Posterior vena cava (tissue), 2 donors: ENCODE results near the gene PPP2R5B. TPM values are rescaled to one million over a fixed set of nuclear protein-coding genes. Genes with fewer than 3 reads are reported as not detected.
"Not testable (repeated sequence)": the region's sequence is repeated elsewhere in the genome, so short reads cannot be mapped to it uniquely, and the experiment has no call there.

Source experiments
- DNase-seq: peaks from one replicate; pipeline ENCODE4 v3.0.0-alpha.2; 2020; ENCODE audit warnings: low spot score
- intact Hi-C, 2 donors: fragments of 100-400 bp; cut with DNase I; formaldehyde crosslinking; loops; one replicate each; pipeline versions ENCODE4 v1.14.1 to v1.14.2; 2022 to 2023
- microRNA-seq, 2 donors: library from miRNA; unstranded; fragments of <30 nt; microRNA quantifications; one replicate each; pipeline ENCODE4 v1.2.0, GENCODE V29; 2020 to 2021; ENCODE audit warnings: borderline microRNAs expressed in 2 of 2
- total RNA-seq, 2 donors: library from RNA; stranded (reverse); fragmentation: NEBNext Ultra II Directional; extraction: Animal tissue kit (Norgen Biotek cat#: 25700); gene quantifications; one replicate each; pipeline ENCODE4 v1.2.1, GENCODE V29; 2021
- donor health status: DM: yes; HTN: yes; CAD: no.
- donor health status: DM: yes; HTN: yes; CAD: no.

The PPP2R5B gene
- total RNA-seq, 2 donors from 2014 or later, result 17.5 to 30.7 TPM

DNA sequence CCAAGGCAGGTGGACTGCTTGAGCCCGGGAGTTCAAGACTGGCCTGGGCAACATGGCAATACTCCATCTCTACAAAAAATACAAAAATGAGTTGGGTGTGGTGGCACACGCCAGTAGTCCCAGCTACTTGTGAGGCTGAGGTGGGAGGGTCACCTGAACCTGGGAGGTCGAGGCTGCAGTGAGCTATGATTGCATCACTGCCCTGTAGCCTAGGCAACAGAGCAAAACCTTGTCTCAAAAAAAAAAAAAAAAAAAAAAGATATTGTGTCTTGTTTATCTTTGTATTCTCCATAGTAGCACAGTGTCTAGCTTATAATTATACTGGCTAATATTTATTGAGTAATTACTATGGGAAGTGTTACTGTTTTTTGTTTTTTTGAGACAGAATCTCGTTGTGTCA, 27.0 kb downstream of the PPP2R5B start:
- intact Hi-C loops, result no loop called here
- DNase-seq, result no peak

DNA sequence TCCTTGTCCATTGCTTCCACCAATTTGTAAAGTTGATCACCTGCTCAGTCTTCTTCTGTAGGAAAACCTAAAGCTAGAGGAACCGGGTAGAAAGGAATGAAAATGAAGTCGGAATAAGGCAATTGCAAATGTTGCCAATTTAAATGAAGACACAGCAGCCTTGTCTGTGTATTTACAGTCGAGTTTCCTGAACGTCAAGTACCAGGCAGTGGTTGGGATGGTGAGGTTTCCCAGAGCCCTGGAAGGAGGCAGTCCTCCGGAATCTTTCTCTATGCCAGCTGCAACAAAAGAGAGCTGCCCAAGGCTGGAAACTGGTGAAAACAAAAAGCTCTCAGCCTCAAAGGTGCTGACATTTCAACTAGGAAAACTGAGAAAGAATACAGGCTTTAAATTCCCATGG, 29.7 kb downstream of the PPP2R5B start:
- intact Hi-C loops, result no loop called here
- DNase-seq, result no peak

DNA sequence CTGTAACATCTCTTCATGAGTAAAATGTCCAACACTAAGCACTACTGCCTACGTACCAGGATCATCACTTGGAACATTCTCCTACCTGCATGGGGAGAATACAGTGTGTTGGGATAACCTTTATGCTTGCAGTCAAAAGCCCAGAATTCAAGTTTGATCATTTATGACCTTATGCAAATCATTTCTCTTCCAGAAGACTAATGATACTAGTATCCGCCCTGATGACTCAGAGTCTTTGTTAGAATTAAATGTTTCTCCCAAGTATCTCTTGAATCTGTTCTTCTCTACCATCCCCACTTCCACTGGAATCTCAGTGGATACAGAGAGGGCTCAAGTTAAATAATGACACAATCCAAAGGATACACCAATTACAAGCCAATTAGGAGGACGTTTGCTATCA, 35.0 kb downstream of the PPP2R5B start:
- intact Hi-C loops, result no loop called here
- no peak for DNase-seq

GRCh38 chr11:64960719-64961118, 36.2 kb downstream of the PPP2R5B start:
- DNase-seq, result no peak
- intact Hi-C loops, result no loop called here

- no peak for DNase-seq
- intact Hi-C loops, result no loop called here
Measured at GRCh38 chr11:64963072-64963631, 38.7 kb downstream of the PPP2R5B start.

DNA sequence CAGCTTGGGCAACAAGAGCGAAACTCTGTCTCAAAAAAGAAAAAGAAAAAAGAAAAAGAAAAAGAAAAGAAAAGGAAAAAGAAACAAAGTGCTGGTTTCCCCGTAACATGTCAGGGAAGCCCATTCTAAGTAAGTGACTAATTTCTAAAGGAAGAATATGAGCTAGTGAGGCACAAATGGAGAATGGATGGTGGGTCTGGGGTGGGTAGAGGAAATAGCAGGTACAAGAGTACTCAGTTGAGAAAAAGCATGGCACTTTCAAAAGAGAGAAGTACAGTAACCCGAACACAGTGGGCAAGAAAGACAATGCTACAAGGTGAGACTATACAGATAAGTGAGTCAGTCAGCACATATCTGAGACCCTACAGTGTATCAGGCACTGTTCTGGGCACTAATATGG, 42.9 kb downstream of the PPP2R5B start:
- DNase-seq, result no peak
- intact Hi-C loops, result no loop called here

GRCh38 chr11:64969209-64969608, 44.7 kb downstream of the PPP2R5B start:
- intact Hi-C loops, result no loop called here
- no peak for DNase-seq

GRCh38 chr11:64970731-64971151, 46.3 kb downstream of the PPP2R5B start:
- DNase-seq, result no peak
- intact Hi-C loops, result no loop called here

- intact Hi-C loops, result no loop called here
- peak; percentile 95 for DNase-seq
Measured at GRCh38 chr11:64971421-64972233, 47.1 kb downstream of the PPP2R5B start, which contains the start of gene MAJIN. Gene MAJIN, minus strand, starts transcription at chr11:64972108. Its CDS starts 12,703 bp downstream, at chr11:64959405.

DNA sequence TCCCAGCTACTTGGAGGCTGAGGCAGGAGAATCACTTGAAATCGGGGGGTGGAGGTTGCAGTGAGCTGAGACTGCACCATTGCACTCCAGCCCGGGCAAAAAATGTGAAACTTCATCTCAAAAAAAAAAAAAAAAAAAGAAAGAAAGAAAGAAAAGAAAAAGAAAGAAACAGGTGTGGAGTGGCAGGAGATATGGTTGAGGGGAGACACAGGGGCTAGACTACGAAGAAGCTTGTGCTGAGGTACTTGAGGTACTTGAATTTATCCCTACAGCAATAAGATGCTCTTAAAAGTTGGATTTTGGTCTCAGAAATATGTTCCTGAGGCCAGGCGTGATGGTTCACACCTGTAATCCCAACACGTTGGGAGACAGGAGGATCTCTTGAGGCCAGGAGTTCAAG, 49.6 kb downstream of the PPP2R5B start:
- DNase-seq, result peak; percentile 11
- intact Hi-C loops, result no loop called here

DNA sequence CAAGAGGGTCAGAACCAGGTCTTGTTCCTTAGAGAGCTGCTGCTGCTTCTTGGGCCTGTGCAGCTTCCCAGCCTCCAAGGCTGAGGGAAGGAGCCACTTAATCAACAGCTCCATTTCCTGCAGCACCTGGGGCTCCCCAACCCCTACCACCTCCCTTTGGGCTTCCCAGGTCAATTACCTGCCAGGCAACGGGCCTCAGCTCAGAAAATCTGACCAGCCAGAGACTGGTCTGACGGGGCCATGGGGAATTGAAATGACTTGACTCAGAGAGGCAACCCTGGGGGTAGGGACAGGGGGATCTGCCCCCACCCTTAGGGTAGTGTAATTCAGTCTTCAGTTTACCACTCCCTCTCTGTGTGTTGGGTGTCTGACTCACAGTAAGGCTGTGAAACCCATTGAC, 52.2 kb downstream of the PPP2R5B start:
- DNase-seq, result peak; percentile 70
- intact Hi-C loops, result no loop called here

GRCh38 chr11:64983339-64983738, 58.9 kb downstream of the PPP2R5B start:
- intact Hi-C loops, DNase-seq: not testable (repeated sequence)

Small RNAs within 50 kb of the gene (microRNA-seq; reads per million reads assigned to microRNA genes)
- 0 to 0.32 reads per million in 2 donors for gene MIR6749
- gene MIR6750, result 0 to 1.3 reads per million in 2 donors

Other genes starting within 250 kb of the PPP2R5B start
- gene NRXN2, start 201.5 kb upstream of the PPP2R5B start, total RNA-seq, result 1 to 10 TPM; 7.9 to 8.8 TPM
- gene RASGRP2, start 180.5 kb upstream of the PPP2R5B start, total RNA-seq, result 10 to 100 TPM; 41.3 to 49.6 TPM
- gene PYGM, start 164.7 kb upstream of the PPP2R5B start, total RNA-seq, result 10 to 100 TPM; 19.3 to 43.2 TPM
- gene SF1, start 146.1 kb upstream of the PPP2R5B start, total RNA-seq, result 100 to 1,000 TPM; 181 to 189 TPM
- gene MAP4K2, start 121.5 kb upstream of the PPP2R5B start, total RNA-seq, result 10 to 100 TPM; 13.2 to 14.7 TPM
- gene MEN1, start 114.1 kb upstream of the PPP2R5B start, total RNA-seq, result 1 to 10 TPM; 9.2 to 9.4 TPM
- under 1 TPM; 0.37 to 0.38 TPM for gene CDC42BPG, start 80.0 kb upstream of the PPP2R5B start, total RNA-seq
- 100 to 1,000 TPM; 135 to 164 TPM for gene EHD1, start 46.1 kb upstream of the PPP2R5B start, total RNA-seq
- 10 to 100 TPM; 12.3 to 14.9 TPM for gene ATG2A, start 7.5 kb upstream of the PPP2R5B start, total RNA-seq
- not detected for gene GPHA2, start 11.2 kb downstream of the PPP2R5B start, total RNA-seq
- gene MAJIN, start 47.4 kb downstream of the PPP2R5B start, total RNA-seq, result not detected
- gene BATF2, start 72.3 kb downstream of the PPP2R5B start, total RNA-seq, result 1 to 10 TPM; 1.7 to 1.8 TPM
- gene ARL2, start 89.5 kb downstream of the PPP2R5B start, total RNA-seq, result 10 to 100 TPM; 81.9 to 88.2 TPM
- gene SNX15, start 102.8 kb downstream of the PPP2R5B start, total RNA-seq, result 10 to 100 TPM; 17.4 to 21.1 TPM
- 1 to 10 TPM; 5.5 to 5.8 TPM for gene SAC3D1, start 116.5 kb downstream of the PPP2R5B start, total RNA-seq
- 10 to 100 TPM; 15.4 to 18.6 TPM for gene NAALADL1, start 133.9 kb downstream of the PPP2R5B start, total RNA-seq
- gene CDCA5, start 159.4 kb downstream of the PPP2R5B start, total RNA-seq, result 1 to 10 TPM in 1 of 2 donors, under 1 TPM in 1; 0.67 to 1.6 TPM
- gene ZFPL1, start 159.5 kb downstream of the PPP2R5B start, total RNA-seq, result 10 to 100 TPM; 26.9 to 27.6 TPM
- gene VPS51, start 171.5 kb downstream of the PPP2R5B start, total RNA-seq, result 100 to 1,000 TPM; 103 to 107 TPM
- gene TM7SF2, start 187.2 kb downstream of the PPP2R5B start, total RNA-seq, result 1 to 10 TPM; 3.1 to 4.0 TPM
- gene ZNHIT2, start 193.0 kb downstream of the PPP2R5B start, total RNA-seq, result 1 to 10 TPM; 6.0 to 6.3 TPM
- 100 to 1,000 TPM; 725 to 753 TPM for gene FAU, start 197.4 kb downstream of the PPP2R5B start, total RNA-seq
- gene MRPL49, start 197.6 kb downstream of the PPP2R5B start, total RNA-seq, result 10 to 100 TPM; 34.1 to 39.3 TPM
- 10 to 100 TPM; 52.7 to 57.0 TPM for gene SYVN1, start 209.8 kb downstream of the PPP2R5B start, total RNA-seq
- not detected for gene SPDYC, start 245.5 kb downstream of the PPP2R5B start, total RNA-seq